Measurements from ENCODE around the gene SUMO3. TPM values are rescaled to one million over a fixed set of nuclear protein-coding genes. Genes with fewer than 3 reads are reported as not detected.

Gene SUMO3
- total RNA-seq, 1 experiment from 2014 or later = 81.5 TPM

- Histone ChIP-seq H3F3A (ENCODE audit: insufficient read depth, low read depth) (peaks cover 13% of the 10 kb centered on the region; the same call in 1 of the 2 replicates), H3K4me2 (peak overlapping the region; percentile 96), H3K79me2 (ENCODE audit: low read depth) (peaks cover 46% of the 10 kb centered on the region), H3K4me3 (peak overlapping the region; percentile 88), H3K9me3 (ENCODE audit: insufficient read depth, low read depth) (no peaks in the 10 kb centered on the region), H3K4me1 (replicated peaks; ENCODE audit: insufficient read depth) (peaks cover 11% of the 10 kb centered on the region), H3K36me3 (ENCODE audit: low read depth) (0 out of 2 replicates have a peak, but pooled peaks cover 7% of the 10 kb centered on the region), H3K9me2 (ENCODE audit: insufficient read depth) (no peaks in the 10 kb centered on the region), H4K20me1 (ENCODE audit: insufficient read depth) (peaks cover 15% of the 10 kb centered on the region), H2AFZ (peak overlapping the region; percentile 93), H3K27me3 (ENCODE audit: insufficient read depth, low read depth) (no peaks in the 10 kb centered on the region), H3K27ac (no peak overlapping the region)
- TSS peak; percentile 57 for BruUV-seq (replicated peaks)
- POLR2A ChIA-PET (ENCODE audit: unreplicated experiment) = no interaction called here
- CTCF ChIA-PET = interaction anchor here (1.2 kb wide), 1 partner anchor 126 kb away, joined by 3 read pairs; no protein-coding TSS in a partner anchor
- peak in 1 of 2 experiments; percentile 40 for DNase-seq
- intact Hi-C loops (cut with micrococcal nuclease; ENCODE audit: unreplicated experiment) = loop anchor here (5.0 kb wide), 2 partner anchors 125 to 325 kb away; no protein-coding TSS in a partner anchor
- TF ChIP-seq CTCF (conservative IDR thresholded peaks at IDR 0.05) = no peak
- TF ChIP-seq EZH2 (IDR thresholded peaks at IDR 0.05; ENCODE audit: low read depth) = no peak
These were observed 15.3 kb downstream of the SUMO3 start for GRCh38 chr21:44802396-44803153.

GRCh38 chr21:44801468-44802395 lies 16.1 kb downstream of the SUMO3 start, which contains the start of gene UBE2G2:
UBE2G2 (minus strand) TSS chr21:44801820; CDS start chr21:44801748, 72 bp downstream.
- intact Hi-C loops (cut with micrococcal nuclease; ENCODE audit: unreplicated experiment) = loop anchor here (2.0 to 5.0 kb wide), 3 partner anchors 73 to 326 kb away; no protein-coding TSS in a partner anchor
- H3K79me2 ChIP-seq (ENCODE audit: low read depth) = peaks cover 53% of the 10 kb centered on the region
- peaks cover 13% of the 10 kb centered on the region; the same call in 1 of the 2 replicates for H3F3A ChIP-seq (ENCODE audit: insufficient read depth, low read depth)
- peak; percentile 47 to 77 for DNase-seq
- BruUV-seq (replicated peaks) = no TSS peak
- no peaks in the 10 kb centered on the region for H3K27me3 ChIP-seq (ENCODE audit: insufficient read depth, low read depth)
- no peak; the same call in 1 of the 2 replicates for TF ChIP-seq CTCF (conservative IDR thresholded peaks at IDR 0.05)
- no peak for TF ChIP-seq EZH2 (IDR thresholded peaks at IDR 0.05; ENCODE audit: low read depth)
- no peak within 1 kb of the TSS for H3K27ac ChIP-seq
- POLR2A ChIA-PET (ENCODE audit: unreplicated experiment) = interaction anchor here (0.7 to 0.8 kb wide), 3 partner anchors 84 to 1265 kb away, joined by 4 to 12 read pairs (median 9); no protein-coding TSS in a partner anchor
- peaks cover 11% of the 10 kb centered on the region; the same call in 1 of the 2 replicates for H3K36me3 ChIP-seq (ENCODE audit: low read depth)
- H3K9me3 ChIP-seq (ENCODE audit: insufficient read depth, low read depth) = no peaks in the 10 kb centered on the region
- peaks cover 22% of the 10 kb centered on the region for H4K20me1 ChIP-seq (ENCODE audit: insufficient read depth)
- H3K4me2 ChIP-seq = peak within 1 kb of the TSS; percentile 96
- H2AFZ ChIP-seq = peak within 1 kb of the TSS; percentile 93
- peak within 1 kb of the TSS; percentile 88 for H3K4me3 ChIP-seq
- CTCF ChIA-PET = interaction anchor here (1.1 to 1.2 kb wide), 3 partner anchors 126 to 130 kb away, joined by 3 to 14 read pairs (median 3); no protein-coding TSS in a partner anchor
- H3K9me2 ChIP-seq (ENCODE audit: insufficient read depth) = no peaks in the 10 kb centered on the region
- peaks cover 11% of the 10 kb centered on the region for H3K4me1 ChIP-seq (replicated peaks; ENCODE audit: insufficient read depth)

Measured in PC-9 (cell line).